Mesenchymal stem cell (in vitro differentiated cells and primary cell): ENCODE data around the gene EMID1.

Source experiments
- DNase-seq: peaks from one replicate; pipeline ENCODE4 v3.0.0-alpha.2; 2013
- H2AFZ ChIP-seq: one replicate; pipeline ENCODE4 v1.6.1; 2013; ENCODE audit warnings: low read depth, mild to moderate bottlenecking, control low read depth, inconsistent platforms, low read length, moderate library complexity
- H2AK5ac ChIP-seq: 2 replicates; pipeline ENCODE4 v1.6.1; 2013; ENCODE audit warnings: low read length, moderate library complexity, mild to moderate bottlenecking, inconsistent platforms; ENCODE audit not compliant: severe bottlenecking
- H2BK120ac ChIP-seq: one replicate; pipeline ENCODE4 v1.6.1; 2013; ENCODE audit warnings: low read depth, mild to moderate bottlenecking, inconsistent platforms, low read length, moderate library complexity
- H2BK12ac ChIP-seq, 2 experiments: one replicate each; pipeline ENCODE4 v1.6.1; 2013; ENCODE audit warnings: inconsistent platforms in 2 of 2, low read length in 2 of 2, mild to moderate bottlenecking in 2 of 2, moderate library complexity in 2 of 2, control low read depth in 1 of 2
- H2BK15ac ChIP-seq: one replicate; pipeline ENCODE4 v1.6.1; 2013; ENCODE audit warnings: mild to moderate bottlenecking, low read depth, inconsistent platforms; ENCODE audit not compliant: poor library complexity, severe bottlenecking
- H2BK5ac ChIP-seq: 2 replicates; pipeline ENCODE4 v1.6.1; 2013; ENCODE audit warnings: low read depth, mild to moderate bottlenecking, low read length, control low read depth, inconsistent platforms; ENCODE audit not compliant: poor library complexity, severe bottlenecking
- H3K14ac ChIP-seq, 2 experiments: one replicate each; pipeline ENCODE4 v1.6.1; 2013; ENCODE audit warnings: inconsistent platforms in 2 of 2, low read length in 2 of 2, control low read depth in 1 of 2, mild to moderate bottlenecking in 1 of 2, moderate library complexity in 1 of 2
- H3K18ac ChIP-seq, 2 experiments: one replicate each; pipeline ENCODE4 v1.6.1; 2013; ENCODE audit warnings: inconsistent platforms in 2 of 2, low read length in 2 of 2, control low read depth in 1 of 2, low read depth in 1 of 2, mild to moderate bottlenecking in 1 of 2
- H3K23ac ChIP-seq, 2 experiments: one replicate each; pipeline ENCODE4 v1.6.1; 2013; ENCODE audit warnings: inconsistent platforms in 2 of 2, low read length in 2 of 2, mild to moderate bottlenecking in 2 of 2, moderate library complexity in 2 of 2, control low read depth in 1 of 2
- H3K27ac ChIP-seq: 2 replicates; pipeline ENCODE4 v1.5.1; 2013; ENCODE audit warnings: mild to moderate bottlenecking, moderate library complexity, low read length, control low read depth, inconsistent platforms; ENCODE audit not compliant: poor library complexity, severe bottlenecking
- H3K27me3 ChIP-seq, 2 experiments: 2 replicates each; pipeline versions ENCODE4 v1.6.1 to v1.7.0; 2013; ENCODE audit warnings: low read length in 2 of 2, mild to moderate bottlenecking in 2 of 2, moderate library complexity in 2 of 2, control low read depth in 1 of 2, inconsistent platforms in 1 of 2; ENCODE audit not compliant: control insufficient read depth in 1 of 2, insufficient read depth in 1 of 2
- H3K36me3 ChIP-seq, 2 experiments: 2 replicates each; pipeline versions ENCODE4 v1.6.1 to v1.7.0; 2013; ENCODE audit warnings: low read length in 2 of 2, control low read depth in 1 of 2, inconsistent platforms in 1 of 2, low read depth in 1 of 2, mild to moderate bottlenecking in 1 of 2; ENCODE audit not compliant: insufficient read depth in 2 of 2, control insufficient read depth in 1 of 2
- H3K4ac ChIP-seq, 2 experiments: one replicate each; pipeline ENCODE4 v1.6.1; 2013; ENCODE audit warnings: inconsistent platforms in 2 of 2, low read length in 2 of 2, mild to moderate bottlenecking in 2 of 2, moderate library complexity in 2 of 2, control low read depth in 1 of 2, low read depth in 1 of 2
- H3K4me1 ChIP-seq: 2 replicates; pipeline ENCODE4 v1.6.1; 2013; ENCODE audit warnings: low read depth, low read length, control low read depth; ENCODE audit not compliant: control insufficient read depth, insufficient read depth
- H3K4me2 ChIP-seq: 2 replicates; pipeline ENCODE4 v1.6.1; 2013; ENCODE audit warnings: low read length, mild to moderate bottlenecking, inconsistent platforms; ENCODE audit not compliant: poor library complexity, severe bottlenecking
- H3K4me3 ChIP-seq, 2 experiments: 2 replicates each; pipeline versions ENCODE4 v1.5.1 to v1.7.0; 2013; ENCODE audit warnings: low read length in 2 of 2, mild to moderate bottlenecking in 2 of 2, control low read depth in 1 of 2, low read depth in 1 of 2; ENCODE audit not compliant: insufficient read depth in 1 of 2
- H3K79me1 ChIP-seq: replicated peaks from 2 replicates; pipeline ENCODE4 v1.6.1; 2013; ENCODE audit warnings: mild to moderate bottlenecking, control low read depth, low read length, inconsistent platforms; ENCODE audit not compliant: poor library complexity, severe bottlenecking
- H3K9ac ChIP-seq: 2 replicates; pipeline ENCODE4 v1.7.0; 2013; ENCODE audit warnings: mild to moderate bottlenecking, low read length, moderate library complexity
- H3K9me3 ChIP-seq: 2 replicates; pipeline ENCODE4 v1.7.0; 2013; ENCODE audit warnings: mild to moderate bottlenecking, low read length; ENCODE audit not compliant: control insufficient read depth
- H4K8ac ChIP-seq: one replicate; pipeline ENCODE4 v1.6.1; 2013; ENCODE audit warnings: inconsistent platforms, mild to moderate bottlenecking, low read length, moderate library complexity
- H4K91ac ChIP-seq: one replicate; pipeline ENCODE4 v1.6.1; 2013; ENCODE audit warnings: mild to moderate bottlenecking, low read length, inconsistent platforms
- WGBS: methylation state at CpG from one replicate; pipeline ENCODE4 v1.1.7; 2013; ENCODE audit warnings: mixed read lengths; 5-methylcytosine and 5-hydroxymethylcytosine counted together

Gene EMID1

GRCh38 chr22:29199702-29200400 is 5.8 kb upstream of the EMID1 start:
- H4K8ac ChIP-seq: no peak overlapping the region
- WGBS: 85% methylated on average over 7 of the region's 8 CpGs

GRCh38 chr22:29200901-29201300 is 4.8 kb upstream of the EMID1 start:
- H4K91ac ChIP-seq: peak overlapping the region; percentile 2
- peaks cover 15 to 33% of the 10 kb centered on the region in 2 experiments for H3K27me3 ChIP-seq
- H3K4me2 ChIP-seq: no peak overlapping the region
- no peak overlapping the region for H3K4me3 ChIP-seq
- no peak overlapping the region for H3K9ac ChIP-seq
- H2AK5ac ChIP-seq: no peak overlapping the region
- H3K4me1 ChIP-seq: peaks cover 2% of the 10 kb centered on the region
- no peak overlapping the region for H3K4ac ChIP-seq
- no peak overlapping the region for H2AFZ ChIP-seq
- no peaks in the 10 kb centered on the region for H3K79me1 ChIP-seq
- H2BK15ac ChIP-seq: no peak overlapping the region
- DNase-seq: no peak
- 95% methylated on average over 7 of the region's 7 CpGs for WGBS
- no peak overlapping the region for H2BK12ac ChIP-seq
- no peak overlapping the region for H2BK5ac ChIP-seq
- H3K14ac ChIP-seq: no peak overlapping the region
- H3K23ac ChIP-seq: no peak overlapping the region
- H3K27ac ChIP-seq: no peak overlapping the region
- H2BK120ac ChIP-seq: no peak overlapping the region
- H3K36me3 ChIP-seq: no peaks in the 10 kb centered on the region
- H4K8ac ChIP-seq: no peak overlapping the region
- no peaks in the 10 kb centered on the region for H3K9me3 ChIP-seq
- no peak overlapping the region for H3K18ac ChIP-seq

More at GRCh38 chr22:29199702-29200400, 5.8 kb upstream of the EMID1 start:
- Histone ChIP-seq H3K79me1 (no peaks in the 10 kb centered on the region), H3K18ac (no peak overlapping the region), H2AK5ac (no peak overlapping the region), H4K91ac (peak overlapping the region; percentile 56), H2BK5ac (no peak overlapping the region), H3K4me3 (no peak overlapping the region), H2BK12ac (peak overlapping the region in 1 of 2 experiments; percentile 29), H3K4ac (peak overlapping the region in 1 of 2 experiments; percentile 13), H3K4me1 (no peaks in the 10 kb centered on the region), H2AFZ (no peak overlapping the region), H3K4me2 (no peak overlapping the region), H3K36me3 (no peaks in the 10 kb centered on the region), H3K27ac (no peak overlapping the region), H3K9me3 (no peaks in the 10 kb centered on the region), H3K9ac (no peak overlapping the region), H3K23ac (no peak overlapping the region), H3K27me3 (peaks cover 10 to 26% of the 10 kb centered on the region in 2 experiments), H3K14ac (no peak overlapping the region), H2BK120ac (no peak overlapping the region), H2BK15ac (peak overlapping the region; percentile 8)
- DNase-seq: no peak

- Histone ChIP-seq H3K4ac (peak overlapping the region; percentile 81 to 93), H3K9me3 (no peaks in the 10 kb centered on the region), H3K27me3 (peaks cover 23 to 38% of the 10 kb centered on the region in 2 experiments), H3K18ac (peak overlapping the region; percentile 67 to 87), H4K91ac (peak overlapping the region; percentile 91), H2BK120ac (peak overlapping the region; percentile 45), H3K23ac (no peak overlapping the region), H3K36me3 (no peaks in the 10 kb centered on the region), H2AK5ac (no peak overlapping the region), H2BK15ac (peak overlapping the region; percentile 12), H3K79me1 (no peaks in the 10 kb centered on the region), H2BK12ac (peak overlapping the region; percentile 34 to 88), H3K14ac (peak overlapping the region in 1 of 2 experiments; percentile 88), H3K4me1 (peaks cover 6% of the 10 kb centered on the region), H3K9ac (no peak overlapping the region), H2BK5ac (no peak overlapping the region), H3K4me3 (no peak overlapping the region), H3K4me2 (no peak overlapping the region), H3K27ac (no peak overlapping the region), H2AFZ (peak overlapping the region; percentile 68), H4K8ac (peak overlapping the region; percentile 98)
- no peak for DNase-seq
- WGBS: 43% methylated on average over 6 of the region's 7 CpGs
Measured at GRCh38 chr22:29201782-29202181, 3.9 kb upstream of the EMID1 start.

GRCh38 chr22:29202212-29203192 is 3.2 kb upstream of the EMID1 start:
- peak overlapping the region in 1 of 2 experiments; percentile 88 for H2BK12ac ChIP-seq
- peak overlapping the region; percentile 21 for H2BK15ac ChIP-seq
- H2BK5ac ChIP-seq: no peak overlapping the region
- H3K9me3 ChIP-seq: no peaks in the 10 kb centered on the region
- peak overlapping the region; percentile 81 to 93 for H3K4ac ChIP-seq
- H3K36me3 ChIP-seq: no peaks in the 10 kb centered on the region
- peaks cover 6% of the 10 kb centered on the region for H3K4me1 ChIP-seq
- no peak overlapping the region for H2AK5ac ChIP-seq
- 22% methylated on average over 24 of the region's 24 CpGs for WGBS
- peaks cover 30 to 45% of the 10 kb centered on the region in 2 experiments for H3K27me3 ChIP-seq
- no peak overlapping the region for H3K4me3 ChIP-seq
- H3K79me1 ChIP-seq: no peaks in the 10 kb centered on the region
- peak overlapping the region; percentile 68 for H2AFZ ChIP-seq
- peak overlapping the region; percentile 91 for H4K91ac ChIP-seq
- peak overlapping the region; percentile 67 to 87 for H3K18ac ChIP-seq
- H3K9ac ChIP-seq: no peak overlapping the region
- peak; percentile 82 for DNase-seq
- peak overlapping the region in 1 of 2 experiments; percentile 88 for H3K14ac ChIP-seq
- no peak overlapping the region for H3K27ac ChIP-seq
- no peak overlapping the region for H3K4me2 ChIP-seq
- H4K8ac ChIP-seq: peak overlapping the region; percentile 98
- H3K23ac ChIP-seq: no peak overlapping the region
- peak overlapping the region; percentile 78 for H2BK120ac ChIP-seq
